ENCODE results near the gene KRT27. TPM values are rescaled to one million over a fixed set of nuclear protein-coding genes. Genes with fewer than 3 reads are reported as not detected.

Gene KRT27
- polyA plus RNA-seq, 3 donors, result 0.30 TPM; not detected in 2

GRCh38 chr17:40809721-40810421 is 27.5 kb upstream of the KRT27 start:
- no peak for DNase-seq

- DNase-seq, result no peak
Observed at GRCh38 chr17:40806131-40806530, 23.8 kb upstream of the KRT27 start.

GRCh38 chr17:40803617-40804082 is 21.3 kb upstream of the KRT27 start:
- peak; percentile 60 for DNase-seq

GRCh38 chr17:40801157-40801556 is 18.8 kb upstream of the KRT27 start:
- DNase-seq, result no peak

- DNase-seq, result no peak
Observed at GRCh38 chr17:40800381-40800780, 18.0 kb upstream of the KRT27 start.

GRCh38 chr17:40799859-40800258 is 17.5 kb upstream of the KRT27 start, which contains the start of gene KRT28:
TSS of gene KRT28 (minus strand) at chr17:40799959. CDS start at chr17:40799893, 66 bp downstream.
- DNase-seq, result no peak

- DNase-seq, result no peak
Observed at GRCh38 chr17:40796846-40797245, 14.5 kb upstream of the KRT27 start.

- DNase-seq, result no peak
Observed at GRCh38 chr17:40795019-40795667, 12.8 kb upstream of the KRT27 start.

GRCh38 chr17:40794466-40794865 is 12.1 kb upstream of the KRT27 start:
- DNase-seq, result no peak

GRCh38 chr17:40793832-40794231 is 11.5 kb upstream of the KRT27 start:
- no peak for DNase-seq

GRCh38 chr17:40791787-40792436 is 9.6 kb upstream of the KRT27 start:
- DNase-seq, result peak; percentile 29

GRCh38 chr17:40791111-40791510 is 8.8 kb upstream of the KRT27 start:
- no peak for DNase-seq

GRCh38 chr17:40779181-40779909 is 3.0 kb downstream of the KRT27 start:
- DNase-seq, result no peak

GRCh38 chr17:40778461-40778860 is 3.9 kb downstream of the KRT27 start:
- no peak for DNase-seq

GRCh38 chr17:40777971-40778370 is 4.4 kb downstream of the KRT27 start:
- no peak for DNase-seq

GRCh38 chr17:40777459-40777858 is 4.9 kb downstream of the KRT27 start:
- no peak for DNase-seq

- peak; percentile 21 for DNase-seq
Observed at GRCh38 chr17:40775945-40776344, 6.4 kb downstream of the KRT27 start.

GRCh38 chr17:40772101-40772500 is 10.2 kb downstream of the KRT27 start, which contains the start of gene KRT26:
TSS of gene KRT26 (minus strand) at chr17:40772201. CDS start at chr17:40772113, 88 bp downstream.
- DNase-seq, result no peak

- no peak for DNase-seq
Observed at GRCh38 chr17:40765657-40766056, 16.7 kb downstream of the KRT27 start.

GRCh38 chr17:40763752-40764151 is 18.6 kb downstream of the KRT27 start:
- no peak for DNase-seq

- DNase-seq, result no peak
Observed at GRCh38 chr17:40760105-40761016, 22.0 kb downstream of the KRT27 start.

Measured in renal pelvis (tissue), 4 donors.